HCT116 (cell line): ENCODE results near the gene RNF145. TPM values are rescaled to one million over a fixed set of nuclear protein-coding genes. Genes with fewer than 3 reads are reported as not detected.

ENCODE experiments used
- ATAC-seq: fragments of 200-7000 bp; cut with Tn5 transposase; 2 replicates; pipeline ENCODE4 v1.9.1; 2020; ENCODE audit warnings: mild to moderate bottlenecking, moderate library complexity
- BruUV-seq: library from RNA; stranded (reverse); fragments of 400-500 nt; replicated peaks from 2 replicates; lab custom pipeline; 2021; lab: Mats Ljungman, UMichigan
- CTCF ChIA-PET: fragments of 300-600 bp; sonication (Branson Sonifier 250); formaldehyde crosslinking; loops from one replicate; lab custom pipeline; 2021; ENCODE audit warnings: antibody characterized with exemption; lab: Charles Lee
- POLR2A ChIA-PET: fragments of 300-600, 350-600 bp; sonication (Branson Sonifier 250); formaldehyde crosslinking; loops from one replicate; lab custom pipeline; 2021; ENCODE audit warnings: antibody characterized with exemption; lab: Charles Lee
- RAD21 ChIA-PET, 2 experiments: fragments of 300-600 bp; sonication (Branson Sonifier 250); formaldehyde crosslinking; loops; one replicate each; lab custom pipeline; 2023; ENCODE audit warnings: low total read pairs in 2 of 2; ENCODE audit not compliant: uncharacterized antibody in 2 of 2, unreplicated experiment in 2 of 2, low non-redundant PET in 1 of 2; lab: Charles Lee
- DNase-seq: peaks from one replicate; pipeline ENCODE4 v3.0.0-alpha.2; 2010; ENCODE audit warnings: low read depth, low spot score
- H2AFZ ChIP-seq: fragments of 200-600 bp; shearing (Covaris generic), sonication (generic); 2 replicates; pipeline ENCODE4 v1.6.1; 2017; ENCODE audit warnings: low read depth, mixed run types, mixed read lengths, antibody characterized with exemption, low read length; ENCODE audit not compliant: poor library complexity, severe bottlenecking
- H3K27ac ChIP-seq: 2 replicates; pipeline ENCODE4 v1.5.1; 2012; ENCODE audit warnings: low read depth, low read length
- H3K27me3 ChIP-seq: fragments of 200-600 bp; sonication (generic); 2 replicates; pipeline ENCODE4 v1.6.1; 2016; ENCODE audit warnings: mixed run types, low read length, mixed read lengths; ENCODE audit not compliant: insufficient read depth
- H3K36me3 ChIP-seq, 2 experiments: fragments of 200-500 bp in 1 of 2; fragments of 200-600 bp in 1 of 2; sonication (Bioruptor generic) in 1 of 2; sonication (generic) in 1 of 2; 2 replicates each; pipeline versions ENCODE4 v1.5.1 to v1.6.1; 2014 to 2016; ENCODE audit warnings: low read length in 2 of 2, inconsistent platforms in 1 of 2, mixed read lengths in 1 of 2, mixed run types in 1 of 2; ENCODE audit not compliant: insufficient read depth in 2 of 2, control insufficient read depth in 1 of 2
- H3K4me1 ChIP-seq, 2 experiments: fragments of 200-600 bp in 1 of 2; sonication (generic) in 1 of 2; 2 replicates each; pipeline versions ENCODE4 v1.5.1 to v1.6.1; 2012 to 2017; ENCODE audit warnings: low read length in 2 of 2, inconsistent platforms in 1 of 2, mild to moderate bottlenecking in 1 of 2, mixed read lengths in 1 of 2, mixed run types in 1 of 2, moderate library complexity in 1 of 2; ENCODE audit not compliant: insufficient read depth in 2 of 2, control insufficient read depth in 1 of 2
- H3K4me2 ChIP-seq: fragments of 200-600 bp; sonication (generic); 2 replicates; pipeline ENCODE4 v1.6.1; 2017; ENCODE audit warnings: mixed run types, low read length, mixed read lengths
- H3K4me3 ChIP-seq, 2 experiments: fragments of 200-600 bp in 1 of 2; sonication (generic) in 1 of 2; replicated peaks in 1 of 2; 2 replicates each; pipeline ENCODE4 v1.5.1; 2011 to 2016; ENCODE audit warnings: low read length in 2 of 2, control low read depth in 1 of 2, low read depth in 1 of 2, mild to moderate bottlenecking in 1 of 2, mixed read lengths in 1 of 2, mixed run types in 1 of 2
- H3K79me2 ChIP-seq: fragments of 200-600 bp; sonication (generic); 2 replicates; pipeline ENCODE4 v1.6.1; 2017; ENCODE audit warnings: mild to moderate bottlenecking, mixed run types, low read length, moderate library complexity, mixed read lengths; ENCODE audit not compliant: insufficient read depth
- H3K9ac ChIP-seq: fragments of 200-600 bp; sonication (generic); 2 replicates; pipeline ENCODE4 v1.6.1; 2016; ENCODE audit warnings: low read length, mixed read lengths
- H3K9me2 ChIP-seq: fragments of 200-600 bp; sonication (generic), shearing (Covaris generic); 2 replicates; pipeline ENCODE4 v1.6.1; 2017; ENCODE audit warnings: mixed run types, mild to moderate bottlenecking, moderate library complexity; ENCODE audit not compliant: insufficient read depth
- H3K9me3 ChIP-seq, 2 experiments: fragments of 200-500 bp in 1 of 2; fragments of 200-600 bp in 1 of 2; sonication (Bioruptor generic) in 1 of 2; sonication (generic) in 1 of 2; 2 replicates each; pipeline ENCODE4 v1.6.1; 2014 to 2017; ENCODE audit warnings: low read length in 2 of 2, mixed read lengths in 2 of 2, inconsistent platforms in 1 of 2, low read depth in 1 of 2, mild to moderate bottlenecking in 1 of 2, mixed run types in 1 of 2, moderate library complexity in 1 of 2; ENCODE audit not compliant: control insufficient read depth in 1 of 2, insufficient read depth in 1 of 2
- H4K20me1 ChIP-seq: fragments of 200-600 bp; sonication (generic), shearing (Covaris generic); 2 replicates; pipeline ENCODE4 v1.6.1; 2017; ENCODE audit warnings: mixed run types, mild to moderate bottlenecking, moderate library complexity; ENCODE audit not compliant: insufficient read depth
- ZNF274 ChIP-seq: fragments of 200-500 bp; sonication (Bioruptor generic); IDR thresholded peaks from 2 replicates; pipeline ENCODE4 v1.6.1; 2014; ENCODE audit warnings: mild to moderate bottlenecking, low read depth, low read length, inconsistent platforms
- intact Hi-C: fragments of 100-400 bp; cut with micrococcal nuclease; formaldehyde crosslinking; loops from 2 replicates; pipeline ENCODE4 v1.10.0; 2022
- total RNA-seq: library from RNA; stranded (reverse); gene quantifications from one replicate; pipeline ENCODE4 v1.2.1, GENCODE V29; 2021; ENCODE audit not compliant: unreplicated experiment
- TF ChIP-seq, protein P1 (sequence below): IDR thresholded peaks from 2 replicates; pipeline ENCODE4 v1.6.1; 2012
- TF ChIP-seq, protein P2 (sequence below): IDR thresholded peaks from 2 replicates; pipeline ENCODE4 v1.6.1; 2012; ENCODE audit warnings: low read depth
- TF ChIP-seq, protein P3 (sequence below): IDR thresholded peaks from 2 replicates; pipeline ENCODE4 v1.6.1; 2011; ENCODE audit warnings: mild to moderate bottlenecking, low read length, moderate library complexity; ENCODE audit not compliant: insufficient replicate concordance; ENCODE audit errors: extremely low read depth

RNF145 gene
- total RNA-seq, 1 experiment from 2014 or later = 60.6 TPM

DNA sequence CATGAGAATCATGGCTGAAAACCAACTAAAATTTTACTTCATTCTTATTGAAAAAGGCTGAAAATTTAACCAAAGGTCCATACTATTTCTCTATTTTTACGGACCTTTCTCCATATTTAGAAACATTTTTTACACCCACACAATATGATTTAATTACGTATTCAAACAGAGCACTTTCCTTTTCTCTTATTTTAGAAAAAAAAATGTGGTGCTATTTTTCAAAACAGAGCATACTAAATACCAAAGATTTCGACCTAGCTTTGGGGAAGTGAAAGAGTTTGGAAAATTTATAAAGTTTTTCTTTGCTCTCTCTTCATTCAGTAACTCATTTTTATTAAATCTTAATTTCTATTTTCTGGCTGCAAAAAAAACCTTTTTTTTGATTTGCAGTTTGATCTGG is 38.1 kb downstream of the RNF145 start:
- intact Hi-C loops = no loop called here
- CTCF ChIA-PET = no interaction called here
- H3K4me1 ChIP-seq = no peaks in the 10 kb centered on the region
- no peak overlapping the region for H3K4me2 ChIP-seq
- H3K79me2 ChIP-seq = 0 out of 2 replicates have a peak, but pooled peaks cover 5% of the 10 kb centered on the region
- BruUV-seq = no TSS peak
- H3K36me3 ChIP-seq = peaks cover 0 to 6% of the 10 kb centered on the region in 2 experiments; a peak in 2 of 4 replicates
- H2AFZ ChIP-seq = no peak overlapping the region
- no peaks in the 10 kb centered on the region for H3K27me3 ChIP-seq
- no peak overlapping the region for H3K27ac ChIP-seq
- H4K20me1 ChIP-seq = no peaks in the 10 kb centered on the region
- no peak overlapping the region for H3K4me3 ChIP-seq
- H3K9ac ChIP-seq = no peak overlapping the region
- no peak for ATAC-seq
- RAD21 ChIA-PET = no interaction called here
- TF ChIP-seq, protein P1, sequence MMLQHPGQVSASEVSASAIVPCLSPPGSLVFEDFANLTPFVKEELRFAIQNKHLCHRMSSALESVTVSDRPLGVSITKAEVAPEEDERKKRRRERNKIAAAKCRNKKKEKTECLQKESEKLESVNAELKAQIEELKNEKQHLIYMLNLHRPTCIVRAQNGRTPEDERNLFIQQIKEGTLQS = no peak
- TF ChIP-seq, protein P2, sequence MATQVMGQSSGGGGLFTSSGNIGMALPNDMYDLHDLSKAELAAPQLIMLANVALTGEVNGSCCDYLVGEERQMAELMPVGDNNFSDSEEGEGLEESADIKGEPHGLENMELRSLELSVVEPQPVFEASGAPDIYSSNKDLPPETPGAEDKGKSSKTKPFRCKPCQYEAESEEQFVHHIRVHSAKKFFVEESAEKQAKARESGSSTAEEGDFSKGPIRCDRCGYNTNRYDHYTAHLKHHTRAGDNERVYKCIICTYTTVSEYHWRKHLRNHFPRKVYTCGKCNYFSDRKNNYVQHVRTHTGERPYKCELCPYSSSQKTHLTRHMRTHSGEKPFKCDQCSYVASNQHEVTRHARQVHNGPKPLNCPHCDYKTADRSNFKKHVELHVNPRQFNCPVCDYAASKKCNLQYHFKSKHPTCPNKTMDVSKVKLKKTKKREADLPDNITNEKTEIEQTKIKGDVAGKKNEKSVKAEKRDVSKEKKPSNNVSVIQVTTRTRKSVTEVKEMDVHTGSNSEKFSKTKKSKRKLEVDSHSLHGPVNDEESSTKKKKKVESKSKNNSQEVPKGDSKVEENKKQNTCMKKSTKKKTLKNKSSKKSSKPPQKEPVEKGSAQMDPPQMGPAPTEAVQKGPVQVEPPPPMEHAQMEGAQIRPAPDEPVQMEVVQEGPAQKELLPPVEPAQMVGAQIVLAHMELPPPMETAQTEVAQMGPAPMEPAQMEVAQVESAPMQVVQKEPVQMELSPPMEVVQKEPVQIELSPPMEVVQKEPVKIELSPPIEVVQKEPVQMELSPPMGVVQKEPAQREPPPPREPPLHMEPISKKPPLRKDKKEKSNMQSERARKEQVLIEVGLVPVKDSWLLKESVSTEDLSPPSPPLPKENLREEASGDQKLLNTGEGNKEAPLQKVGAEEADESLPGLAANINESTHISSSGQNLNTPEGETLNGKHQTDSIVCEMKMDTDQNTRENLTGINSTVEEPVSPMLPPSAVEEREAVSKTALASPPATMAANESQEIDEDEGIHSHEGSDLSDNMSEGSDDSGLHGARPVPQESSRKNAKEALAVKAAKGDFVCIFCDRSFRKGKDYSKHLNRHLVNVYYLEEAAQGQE = no peak
- TF ChIP-seq, protein P3, sequence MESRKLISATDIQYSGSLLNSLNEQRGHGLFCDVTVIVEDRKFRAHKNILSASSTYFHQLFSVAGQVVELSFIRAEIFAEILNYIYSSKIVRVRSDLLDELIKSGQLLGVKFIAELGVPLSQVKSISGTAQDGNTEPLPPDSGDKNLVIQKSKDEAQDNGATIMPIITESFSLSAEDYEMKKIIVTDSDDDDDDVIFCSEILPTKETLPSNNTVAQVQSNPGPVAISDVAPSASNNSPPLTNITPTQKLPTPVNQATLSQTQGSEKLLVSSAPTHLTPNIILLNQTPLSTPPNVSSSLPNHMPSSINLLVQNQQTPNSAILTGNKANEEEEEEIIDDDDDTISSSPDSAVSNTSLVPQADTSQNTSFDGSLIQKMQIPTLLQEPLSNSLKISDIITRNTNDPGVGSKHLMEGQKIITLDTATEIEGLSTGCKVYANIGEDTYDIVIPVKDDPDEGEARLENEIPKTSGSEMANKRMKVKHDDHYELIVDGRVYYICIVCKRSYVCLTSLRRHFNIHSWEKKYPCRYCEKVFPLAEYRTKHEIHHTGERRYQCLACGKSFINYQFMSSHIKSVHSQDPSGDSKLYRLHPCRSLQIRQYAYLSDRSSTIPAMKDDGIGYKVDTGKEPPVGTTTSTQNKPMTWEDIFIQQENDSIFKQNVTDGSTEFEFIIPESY = no peak
- no peak for TF ChIP-seq ZNF274
- TF ChIP-seq, all 23 proteins: peak for 0
- no peak for DNase-seq
- Histone ChIP-seq H3K9me3 (no peaks in the 10 kb centered on the region), H3K9me2 (no peaks in the 10 kb centered on the region)
- POLR2A ChIA-PET = no interaction called here
